HG03354 (cell line): ENCODE data around the gene GUK1.
"Not testable (repeated sequence)": the region's sequence is repeated elsewhere in the genome, so short reads cannot be mapped to it uniquely, and the experiment has no call there.

ENCODE experiments used
- ATAC-seq: cut with Tn5 transposase; IDR thresholded peaks from one replicate; pipeline ENCODE4 v1.9.1; 2021; ENCODE audit warnings: mild to moderate bottlenecking; ENCODE audit not compliant: unreplicated experiment, poor library complexity, severe bottlenecking

The GUK1 gene

DNA sequence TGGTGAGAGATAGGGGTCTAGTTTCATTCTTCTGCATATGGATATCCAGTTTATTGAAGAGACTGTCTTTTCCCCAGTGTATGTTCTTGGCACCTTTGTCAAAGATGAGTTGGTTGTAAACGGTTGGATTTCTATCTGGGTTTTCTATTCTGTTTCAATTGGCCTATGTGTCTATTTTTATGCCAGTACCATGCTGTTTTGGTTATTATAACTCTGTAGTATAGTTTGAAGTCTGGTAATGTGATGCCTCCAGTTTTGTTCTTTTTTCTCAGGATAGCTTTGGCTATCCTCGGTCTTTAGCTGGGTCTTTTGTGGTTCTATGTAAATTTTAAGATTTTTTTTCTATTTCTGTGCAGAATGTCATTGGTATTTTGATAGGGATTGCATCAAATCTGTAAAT lies 48.2 kb downstream of the GUK1 start:
- ATAC-seq: not testable (repeated sequence)

DNA sequence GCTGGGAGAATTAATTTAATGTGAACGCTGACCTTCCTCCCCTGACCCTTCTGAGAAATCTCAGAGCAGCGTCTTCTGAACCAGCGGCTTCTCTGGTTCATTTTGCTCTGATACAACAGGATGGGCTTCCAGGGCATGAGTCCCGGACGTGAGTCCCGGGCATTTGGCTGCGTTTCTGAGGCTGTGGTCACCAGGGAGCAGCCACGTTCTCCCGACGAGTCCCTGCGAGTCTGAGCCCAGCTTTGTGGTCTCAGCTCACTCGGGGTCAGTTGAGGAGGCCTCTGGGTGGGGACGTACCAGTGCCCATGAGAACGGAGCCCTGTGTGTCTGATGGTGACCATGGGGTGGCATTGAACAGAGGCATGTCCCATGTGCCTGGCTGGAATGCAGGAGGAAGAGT lies 50.1 kb downstream of the GUK1 start:
- ATAC-seq: no peak

DNA sequence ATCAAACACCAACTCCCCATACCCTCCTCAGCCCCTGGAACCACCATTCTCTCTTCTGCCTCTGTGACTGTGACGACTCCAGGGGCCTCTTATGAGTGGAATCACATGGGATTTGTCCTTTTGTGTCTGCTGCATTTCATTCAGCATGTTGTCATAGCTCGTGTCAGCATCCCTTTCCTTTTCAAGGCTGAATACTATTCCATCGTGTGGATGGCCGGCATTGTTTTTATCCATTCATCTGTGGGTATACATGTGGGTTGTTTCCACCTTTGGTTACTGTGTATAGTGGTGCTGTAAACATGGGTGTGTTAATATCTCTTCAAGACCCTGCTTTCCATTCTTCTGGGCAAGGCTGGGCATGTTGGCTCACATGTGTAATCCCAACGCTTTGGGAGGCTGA lies 50.7 kb downstream of the GUK1 start:
- no peak for ATAC-seq

DNA sequence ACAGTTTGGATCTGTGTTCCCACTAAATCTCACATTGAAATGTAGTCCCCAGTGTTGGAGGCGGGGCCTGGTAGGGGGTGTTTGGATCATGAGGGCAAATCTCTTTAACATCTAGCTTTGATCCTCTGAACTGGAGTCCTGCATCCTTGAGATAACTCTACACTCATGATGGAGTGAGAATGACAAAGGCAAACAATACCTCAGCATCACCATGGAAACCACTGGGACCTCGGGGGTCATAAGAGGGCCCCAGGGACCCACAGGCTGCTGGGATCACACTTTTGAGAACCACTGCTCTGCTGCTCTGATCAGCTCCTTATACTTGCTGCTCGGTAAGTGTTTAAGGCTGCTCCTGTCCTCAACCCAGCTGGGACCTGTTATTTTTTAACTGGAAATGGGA lies 54.4 kb downstream of the GUK1 start:
- no peak for ATAC-seq

DNA sequence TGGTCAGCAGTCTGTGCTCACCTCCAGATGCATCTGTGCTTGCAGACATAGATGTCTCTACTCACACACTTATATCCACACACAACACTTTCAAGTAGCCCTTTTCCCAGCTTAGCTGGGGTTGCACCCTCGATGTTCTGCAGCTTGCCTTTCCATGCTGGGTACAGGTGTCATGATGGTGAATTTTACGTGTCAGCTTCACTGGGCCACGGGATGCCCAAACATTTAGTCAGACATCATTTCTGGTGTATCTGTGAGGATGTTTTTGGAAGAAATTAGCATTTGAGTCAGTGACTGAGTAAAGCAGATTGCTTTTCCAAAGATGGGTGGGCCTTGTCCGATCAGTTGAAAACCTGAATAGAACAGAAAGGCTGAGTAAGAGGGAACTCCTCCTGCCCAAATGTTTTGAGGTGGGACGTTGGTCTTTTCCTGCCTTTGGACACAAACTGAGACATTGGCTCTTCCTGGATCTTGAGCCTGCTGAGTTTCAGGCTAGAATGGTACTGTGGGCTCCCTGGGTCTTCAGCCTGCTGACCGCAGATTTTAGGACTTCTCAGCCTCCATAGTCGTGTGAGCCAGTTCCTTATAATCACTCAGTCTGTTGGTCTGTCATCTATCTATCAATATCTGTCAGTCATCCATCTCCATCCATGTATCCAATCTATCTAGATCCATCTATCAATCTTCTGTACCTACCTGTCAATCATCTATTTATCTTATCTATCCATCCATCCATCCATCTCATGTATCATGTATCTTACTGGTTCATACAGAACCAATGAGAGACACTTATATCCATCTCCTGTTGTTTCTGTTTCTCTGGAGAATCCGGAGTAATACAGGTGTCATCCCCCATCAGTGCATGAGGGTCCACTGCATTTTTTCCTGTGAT lies 55.1 kb downstream of the GUK1 start:
- ATAC-seq: no peak

DNA sequence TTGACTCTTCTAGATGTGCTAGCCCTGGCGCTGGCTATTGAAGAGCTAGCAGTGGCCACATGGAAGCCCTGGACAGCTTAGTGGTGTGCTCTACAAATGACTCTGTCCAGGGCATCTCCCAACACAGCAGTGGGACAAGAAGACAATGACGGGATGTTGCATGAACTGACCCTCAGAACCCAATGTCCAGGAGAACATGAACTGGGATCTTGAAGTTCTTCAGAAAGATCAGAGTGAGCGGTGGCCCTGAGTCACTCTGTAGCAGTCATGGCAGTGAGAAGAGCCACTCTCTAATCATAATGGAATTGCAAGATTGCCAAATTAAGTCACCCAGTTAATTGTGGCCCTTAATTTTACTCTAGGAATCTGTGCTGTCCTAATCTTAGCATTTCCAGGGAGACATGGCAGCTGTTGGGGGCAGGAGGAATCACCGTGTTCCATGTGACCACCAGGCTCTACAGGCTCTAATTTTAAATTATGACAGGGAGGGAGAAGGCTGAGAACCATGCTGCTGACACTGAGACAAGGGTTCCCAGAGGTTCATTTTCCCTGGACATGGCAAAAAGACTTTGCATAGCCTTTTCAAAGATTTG lies 57.6 kb downstream of the GUK1 start:
- no peak for ATAC-seq
